Colonic mucosa (tissue), 4 donors: ENCODE measurements around the gene SYPL2. TPM values are rescaled to one million over a fixed set of nuclear protein-coding genes. Genes with fewer than 3 reads are reported as not detected.

Experiments used
- DNase-seq: peaks from one replicate; pipeline ENCODE4 v3.0.0-alpha.2; 2020
- H3K27ac ChIP-seq: fragments of 200-600 bp; one replicate; pipeline ENCODE4 v1.8.0; 2021
- H3K27me3 ChIP-seq: fragments of 200-600 bp; one replicate; pipeline ENCODE4 v1.8.0; 2021
- H3K36me3 ChIP-seq: fragments of 200-600 bp; one replicate; pipeline ENCODE4 v1.8.0; 2021
- H3K4me1 ChIP-seq: fragments of 200-600 bp; one replicate; pipeline ENCODE4 v1.8.0; 2021; ENCODE audit warnings: mild to moderate bottlenecking
- H3K4me3 ChIP-seq: fragments of 200-600 bp; one replicate; pipeline ENCODE4 v1.8.0; 2021
- H3K9ac ChIP-seq, 2 donors: one replicate each; pipeline ENCODE4 v1.7.0; 2013; ENCODE audit warnings: control low read depth in 2 of 2, low read depth in 2 of 2, low read length in 2 of 2
- H3K9me3 ChIP-seq: fragments of 200-600 bp; one replicate; pipeline ENCODE4 v1.8.0; 2021
- CTCF ChIP-seq: fragments of 200-600 bp; IDR thresholded peaks from one replicate; pipeline ENCODE4 v1.8.0; 2022; ENCODE audit warnings: antibody characterized with exemption, mild to moderate bottlenecking
- intact Hi-C: fragments of 100-400 bp; cut with DNase I; formaldehyde crosslinking; loops from one replicate; pipeline ENCODE4 v1.14.1; 2022
- total RNA-seq, 2 donors: library from RNA; stranded (reverse); fragmentation: NEBNext Ultra II Directional in 1 of 2; extraction: Animal tissue kit (Norgen Biotek cat#: 25700) in 1 of 2; gene quantifications; one replicate each; pipeline ENCODE4 v1.2.1, GENCODE V29; 2021
- donor health status: healthy.
- donor health status: DM: no; HTN: no; CAD: no.
- donor health status: DM: no; HTN: no; CAD: no.

SYPL2 gene
- total RNA-seq, 2 donors from 2014 or later, result 0.12 to 0.35 TPM

DNA sequence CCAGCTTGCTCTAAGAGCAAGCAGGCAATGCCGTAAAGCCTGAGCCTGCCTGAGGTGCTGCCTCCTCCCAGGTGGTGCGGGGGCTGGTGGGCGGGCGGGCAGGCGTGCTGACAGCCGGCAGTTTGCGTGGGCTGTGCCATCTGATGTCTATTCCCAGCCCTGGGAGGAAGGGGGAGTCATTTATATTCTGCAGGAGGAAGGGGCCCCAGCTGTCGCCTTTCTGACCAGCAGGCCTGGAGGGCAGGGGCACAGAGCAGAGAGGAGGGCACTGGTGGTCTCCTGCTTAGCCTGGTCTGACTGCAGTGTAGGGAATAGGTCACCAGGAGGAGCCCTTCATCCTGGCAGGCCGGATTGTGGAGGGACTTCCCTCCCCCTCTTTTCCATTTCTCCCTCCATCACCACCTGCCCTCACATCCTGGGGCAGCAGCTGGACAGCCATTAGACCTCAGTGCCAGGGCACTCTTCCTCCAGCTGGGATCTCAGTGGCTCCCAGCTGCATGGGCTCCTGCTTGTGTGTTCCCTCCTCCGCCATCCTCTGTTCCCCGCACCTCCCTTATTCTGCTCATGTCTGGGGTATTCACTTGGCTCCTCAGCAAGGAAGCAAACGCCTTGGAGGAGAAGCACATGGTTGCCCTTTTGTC is 31.9 kb downstream of the SYPL2 start:
- DNase-seq, result no peak

DNA sequence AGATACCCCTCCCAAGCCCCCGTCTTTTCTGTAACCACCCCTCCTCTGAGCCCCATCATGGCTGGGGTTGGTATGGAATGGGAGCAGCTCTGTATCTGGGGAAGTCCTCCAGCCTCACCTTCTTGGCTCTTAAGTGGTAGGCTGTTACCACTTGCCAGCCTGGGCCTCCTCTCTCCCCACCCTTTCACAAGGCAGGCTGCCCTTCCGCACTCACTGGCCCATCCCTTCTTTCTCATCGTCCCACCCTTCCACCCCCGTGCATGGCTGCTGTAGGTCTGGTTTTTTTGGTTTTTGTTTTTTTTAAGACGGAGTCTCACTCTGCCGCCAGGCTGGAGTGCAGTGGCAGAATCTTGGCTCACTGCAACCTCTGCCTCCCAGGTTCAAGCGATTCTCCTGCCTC is 32.7 kb downstream of the SYPL2 start:
- peaks cover 16% of the 10 kb centered on the region for H3K4me1 ChIP-seq
- no peak for TF ChIP-seq CTCF
- no peak for DNase-seq
- no peaks in the 10 kb centered on the region for H3K9me3 ChIP-seq
- intact Hi-C loops, result loop anchor here (2.0 kb wide), 1 partner anchor 32 kb away; no protein-coding TSS in a partner anchor
- H3K27ac ChIP-seq, result peak overlapping the region; percentile 28
- H3K4me3 ChIP-seq, result no peak overlapping the region
- H3K27me3 ChIP-seq, result no peaks in the 10 kb centered on the region
- peaks cover 5% of the 10 kb centered on the region for H3K36me3 ChIP-seq
- no peak overlapping the region for H3K9ac ChIP-seq

More for the DNA sequence above, 31.9 kb downstream of the SYPL2 start:
- H3K36me3 ChIP-seq, result peaks cover 5% of the 10 kb centered on the region
- intact Hi-C loops, result loop anchor here (2.0 kb wide), 1 partner anchor 33 kb away; no protein-coding TSS in a partner anchor
- peak; percentile 19 for TF ChIP-seq CTCF
- no peak overlapping the region for H3K27ac ChIP-seq
- H3K9ac ChIP-seq, result no peak overlapping the region
- H3K27me3 ChIP-seq, result no peaks in the 10 kb centered on the region
- no peaks in the 10 kb centered on the region for H3K9me3 ChIP-seq
- H3K4me3 ChIP-seq, result no peak overlapping the region
- H3K4me1 ChIP-seq, result peaks cover 20% of the 10 kb centered on the region

GRCh38 chr1:109499661-109500536 is 33.6 kb downstream of the SYPL2 start:
- Histone ChIP-seq H3K4me1 (peaks cover 16% of the 10 kb centered on the region), H3K27me3 (no peaks in the 10 kb centered on the region), H3K9ac (peak overlapping the region in 1 of 2 donors; percentile 9), H3K36me3 (peaks cover 5% of the 10 kb centered on the region), H3K9me3 (no peaks in the 10 kb centered on the region), H3K4me3 (no peak overlapping the region), H3K27ac (peak overlapping the region; percentile 28)
- intact Hi-C loops, result loop anchor here (2.0 kb wide), 1 partner anchor 31 kb away; no protein-coding TSS in a partner anchor
- DNase-seq, result peak; percentile 78
- peak; percentile 28 for TF ChIP-seq CTCF

DNA sequence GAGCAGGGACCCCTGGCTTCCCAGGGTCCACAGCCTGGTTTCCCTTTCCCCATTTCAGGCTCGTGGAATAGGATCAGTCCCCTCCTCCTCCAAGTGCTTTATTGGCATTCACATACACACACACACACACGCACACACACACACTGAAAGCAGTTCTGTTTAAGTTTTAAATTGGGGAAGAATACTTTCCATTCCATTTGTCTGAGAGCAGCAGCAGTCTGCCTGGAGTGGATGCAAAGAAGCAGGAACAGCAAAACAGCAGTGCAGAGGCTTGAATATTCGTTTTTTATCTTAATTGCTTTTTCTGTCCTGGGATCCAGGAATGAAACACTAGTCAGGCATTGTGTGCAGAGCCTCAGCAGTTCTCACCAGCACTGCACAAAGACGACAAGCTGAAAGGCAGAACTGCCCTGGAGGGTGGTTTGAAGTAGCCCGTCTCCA is 34.6 kb downstream of the SYPL2 start:
- no peak overlapping the region for H3K27ac ChIP-seq
- no peak for TF ChIP-seq CTCF
- no peaks in the 10 kb centered on the region for H3K9me3 ChIP-seq
- peaks cover 16% of the 10 kb centered on the region for H3K4me1 ChIP-seq
- H3K9ac ChIP-seq, result no peak overlapping the region
- H3K27me3 ChIP-seq, result no peaks in the 10 kb centered on the region
- peaks cover 2% of the 10 kb centered on the region for H3K36me3 ChIP-seq
- no peak for DNase-seq
- intact Hi-C loops, result no loop called here
- no peak overlapping the region for H3K4me3 ChIP-seq

DNA sequence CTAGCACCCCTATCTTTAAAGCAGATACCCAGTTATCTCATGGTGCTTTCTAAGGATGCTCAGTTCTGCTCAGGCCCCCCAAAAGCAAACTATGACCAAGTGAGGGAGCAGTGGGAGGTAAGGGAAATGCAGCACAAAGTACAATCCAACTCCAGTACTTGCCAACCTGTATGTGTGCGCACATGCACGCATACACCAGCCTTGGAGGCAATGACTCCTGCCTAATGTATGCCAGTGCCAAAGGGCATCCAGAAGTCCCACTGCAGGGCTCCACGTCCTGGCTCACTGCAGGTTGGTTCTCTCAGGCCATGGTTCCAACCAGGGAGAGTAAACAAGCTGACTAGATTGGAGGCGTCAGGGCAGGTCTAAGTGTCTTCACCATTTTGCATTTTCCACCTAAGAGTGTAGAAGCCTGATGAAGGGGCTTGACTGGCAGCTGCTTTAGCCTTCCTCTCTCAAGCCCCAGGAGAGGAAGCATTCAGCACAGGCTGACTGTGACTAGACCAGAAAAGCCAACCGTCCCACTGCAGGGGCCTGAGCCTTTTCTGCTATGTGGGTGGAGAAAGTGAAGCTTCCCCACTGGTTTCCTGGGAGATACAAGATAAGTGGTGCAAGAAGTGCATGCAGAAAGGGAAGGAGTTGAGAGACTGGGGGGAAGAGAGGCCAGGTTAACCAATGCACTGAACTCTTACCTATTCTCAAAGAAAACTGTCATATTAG is 35.5 kb downstream of the SYPL2 start:
- H3K4me1 ChIP-seq, result peaks cover 16% of the 10 kb centered on the region

More for the DNA sequence above, 35.5 kb downstream of the SYPL2 start:
- Histone ChIP-seq H3K9me3 (no peaks in the 10 kb centered on the region), H3K4me3 (no peak overlapping the region), H3K27ac (no peak overlapping the region), H3K9ac (no peak overlapping the region), H3K36me3 (no peaks in the 10 kb centered on the region), H3K27me3 (no peaks in the 10 kb centered on the region)
- TF ChIP-seq CTCF, result no peak
- no peak for DNase-seq
- intact Hi-C loops, result no loop called here
